Ishikawa (cell line): Measurements from ENCODE around the gene SBF2.

Source experiments
- CEBPB ChIP-seq: IDR thresholded peaks from 2 replicates; pipeline ENCODE4 v1.6.1; 2012
- CREB1 ChIP-seq: IDR thresholded peaks from 2 replicates; pipeline ENCODE4 v1.6.1; 2012; ENCODE audit warnings: low read depth
- EGR1 ChIP-seq: IDR thresholded peaks from 2 replicates; pipeline ENCODE4 v1.6.1; 2012
- EP300 ChIP-seq: IDR thresholded peaks from 2 replicates; pipeline ENCODE4 v1.6.1; 2012; ENCODE audit warnings: borderline replicate concordance
- FOXM1 ChIP-seq: IDR thresholded peaks from 2 replicates; pipeline ENCODE4 v1.6.1; 2012; ENCODE audit warnings: low read depth, borderline replicate concordance
- MAX ChIP-seq: IDR thresholded peaks from 2 replicates; pipeline ENCODE4 v1.6.1; 2012
- NFIC ChIP-seq: IDR thresholded peaks from 2 replicates; pipeline ENCODE4 v1.6.1; 2012
- RAD21 ChIP-seq: IDR thresholded peaks from 2 replicates; pipeline ENCODE4 v1.6.1; 2012; ENCODE audit warnings: low read depth
- REST ChIP-seq: IDR thresholded peaks from 2 replicates; pipeline ENCODE4 v1.6.1; 2012; ENCODE audit warnings: low read depth, mild to moderate bottlenecking
- TAF1 ChIP-seq: IDR thresholded peaks from 2 replicates; pipeline ENCODE4 v1.6.1; 2012; ENCODE audit warnings: low read depth, mild to moderate bottlenecking
- TCF12 ChIP-seq: IDR thresholded peaks from 2 replicates; pipeline ENCODE4 v1.6.1; 2012; ENCODE audit warnings: low read depth
- TEAD4 ChIP-seq: IDR thresholded peaks from 2 replicates; pipeline ENCODE4 v1.6.1; 2012
- USF1 ChIP-seq: IDR thresholded peaks from 2 replicates; pipeline ENCODE4 v1.6.1; 2012
- YY1 ChIP-seq: IDR thresholded peaks from 2 replicates; pipeline ENCODE4 v1.6.1; 2012; ENCODE audit warnings: low read depth
- ZBTB7A ChIP-seq: IDR thresholded peaks from 2 replicates; pipeline ENCODE4 v1.6.1; 2012; ENCODE audit warnings: low read depth

The SBF2 gene

GRCh38 chr11:10066441-10066840 is 227.6 kb downstream of the SBF2 start:
- no peak for TF ChIP-seq EGR1
- TF ChIP-seq REST: no peak
- TF ChIP-seq TEAD4: no peak
- TF ChIP-seq CEBPB: no peak
- no peak for TF ChIP-seq USF1
- TF ChIP-seq EP300: no peak
- no peak for TF ChIP-seq TCF12
- no peak for TF ChIP-seq YY1
- TF ChIP-seq TAF1: no peak
- TF ChIP-seq RAD21: no peak
- TF ChIP-seq FOXM1: no peak

GRCh38 chr11:10064828-10065227 is 229.2 kb downstream of the SBF2 start:
- TF ChIP-seq RAD21: no peak
- TF ChIP-seq YY1: no peak
- TF ChIP-seq TEAD4: no peak
- TF ChIP-seq REST: no peak
- TF ChIP-seq ZBTB7A: no peak
- TF ChIP-seq EP300: no peak
- TF ChIP-seq NFIC: no peak
- TF ChIP-seq TCF12: no peak
- TF ChIP-seq TAF1: no peak
- no peak for TF ChIP-seq CEBPB
- no peak for TF ChIP-seq FOXM1

GRCh38 chr11:10058356-10058755 is 235.7 kb downstream of the SBF2 start:
- no peak for TF ChIP-seq RAD21
- TF ChIP-seq TCF12: no peak
- no peak for TF ChIP-seq NFIC
- TF ChIP-seq TAF1: no peak
- TF ChIP-seq FOXM1: no peak
- TF ChIP-seq MAX: no peak
- TF ChIP-seq TEAD4: no peak
- no peak for TF ChIP-seq EP300
- TF ChIP-seq YY1: no peak
- no peak for TF ChIP-seq USF1
- TF ChIP-seq CEBPB: no peak
- no peak for TF ChIP-seq ZBTB7A
- TF ChIP-seq EGR1: no peak
- no peak for TF ChIP-seq REST
- TF ChIP-seq CREB1: no peak

- TF ChIP-seq NFIC: no peak
These were observed 242.0 kb downstream of the SBF2 start for GRCh38 chr11:10051868-10052586.

GRCh38 chr11:10050561-10050960 is 243.5 kb downstream of the SBF2 start:
- TF ChIP-seq CEBPB: no peak
- TF ChIP-seq REST: no peak
- no peak for TF ChIP-seq TAF1
- TF ChIP-seq USF1: no peak
- no peak for TF ChIP-seq YY1
- TF ChIP-seq FOXM1: no peak
- no peak for TF ChIP-seq MAX
- TF ChIP-seq NFIC: no peak
- TF ChIP-seq EP300: no peak
- TF ChIP-seq EGR1: no peak
- TF ChIP-seq TEAD4: no peak
- TF ChIP-seq TCF12: no peak
- no peak for TF ChIP-seq CREB1
- TF ChIP-seq ZBTB7A: no peak
- no peak for TF ChIP-seq RAD21
